ENCODE results near the gene MPHOSPH9. TPM values are rescaled to one million over a fixed set of nuclear protein-coding genes. Genes with fewer than 3 reads are reported as not detected.

Gene MPHOSPH9
- total RNA-seq, 1 donor from 2014 or later = 107 TPM

DNA sequence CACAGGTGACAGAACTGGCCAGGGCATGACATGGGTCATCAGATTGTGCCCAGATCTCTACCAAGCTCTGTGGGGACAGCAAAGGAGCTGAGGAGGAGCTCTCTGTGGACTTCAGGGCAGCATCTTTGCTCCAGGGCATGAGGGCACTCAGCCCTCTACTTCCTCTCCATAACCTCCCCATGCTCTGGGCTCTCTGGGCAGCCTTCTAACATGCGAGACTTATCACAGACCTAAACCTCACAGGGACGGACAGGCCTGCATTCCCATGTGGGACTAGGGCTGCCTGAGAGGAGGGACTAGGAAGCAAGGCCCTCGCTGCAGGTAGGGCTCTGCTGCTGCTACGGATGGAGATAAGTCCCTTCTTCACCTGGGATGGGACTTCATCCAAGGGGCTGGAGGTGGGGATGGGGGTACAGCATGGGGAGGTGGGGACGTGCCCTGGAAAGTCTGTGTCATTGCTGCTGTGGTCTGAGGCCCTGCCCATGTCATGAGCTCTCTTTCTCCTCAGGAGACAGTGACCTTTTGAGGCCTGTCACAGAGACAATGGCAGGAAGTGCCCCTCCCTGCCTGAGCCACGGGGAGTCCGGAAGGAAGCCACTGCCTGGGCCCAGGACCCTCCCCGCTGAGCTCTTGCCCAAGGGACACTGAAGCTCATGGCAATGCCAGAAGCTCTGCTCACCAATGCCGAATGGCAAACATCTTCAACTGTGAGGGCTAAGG lies 126.1 kb downstream of the MPHOSPH9 start:
- intact Hi-C loops (cut with micrococcal nuclease) = loop anchor here (1.0 to 2.0 kb wide), 2 partner anchors 30 to 44 kb away; partner anchors contain the start of gene PITPNM2

DNA sequence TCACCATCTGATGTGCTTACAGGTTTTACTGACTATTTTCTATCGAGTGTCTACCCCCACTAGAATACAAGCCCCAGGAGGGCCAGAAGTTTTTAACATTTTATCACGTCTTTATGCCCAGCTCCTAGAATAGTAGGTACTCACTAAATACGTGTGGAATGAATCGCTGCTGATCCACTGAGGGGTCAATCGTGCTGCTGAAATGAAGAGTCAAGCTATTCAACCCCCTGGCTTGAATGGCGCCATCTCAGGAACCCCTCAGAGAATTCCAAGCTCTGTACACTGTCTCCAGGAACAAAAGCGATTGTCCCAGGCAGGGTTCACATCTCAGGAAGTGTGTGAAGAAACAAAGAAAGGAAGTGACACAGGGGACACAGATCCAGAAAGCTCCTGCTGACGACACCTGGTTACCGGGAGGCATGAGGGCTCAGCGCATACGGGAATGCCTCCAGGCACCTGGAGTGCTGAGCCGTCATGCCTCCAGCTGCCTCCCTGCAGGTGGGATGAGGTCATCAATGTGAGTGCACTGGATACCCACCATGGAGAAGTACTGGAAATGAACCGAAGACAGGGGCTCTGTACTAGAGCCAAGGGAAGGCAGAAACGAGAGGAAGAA lies 127.6 kb downstream of the MPHOSPH9 start:
- intact Hi-C loops (cut with micrococcal nuclease) = no loop called here

DNA sequence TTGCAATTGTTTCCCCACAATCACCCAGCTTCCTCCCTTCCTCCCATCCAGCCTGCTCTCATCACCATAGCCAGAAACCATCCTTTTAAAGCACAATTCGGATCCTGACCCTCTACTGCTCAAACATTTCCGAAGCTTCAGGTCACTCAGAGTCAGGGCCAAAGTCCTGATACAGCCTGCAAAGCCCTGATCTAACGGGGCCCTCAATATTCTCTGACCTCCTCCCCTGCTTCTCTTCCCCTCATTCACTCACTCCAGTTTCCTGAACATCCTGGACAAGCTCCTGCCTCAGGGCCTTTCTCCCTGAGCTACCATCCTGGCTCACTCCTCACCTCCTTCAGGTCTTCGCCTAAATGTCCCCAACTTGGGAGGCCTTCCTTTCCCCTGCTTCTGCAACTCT lies 128.1 kb downstream of the MPHOSPH9 start:
- intact Hi-C loops (cut with micrococcal nuclease) = no loop called here

Other genes with a start within 250 kb of the MPHOSPH9 start
- 12.9 and 14.6 TPM in 2 replicates for gene PITPNM2, start 82.1 kb downstream of the MPHOSPH9 start, total RNA-seq
- gene MTRFR, start 295 bp upstream of the MPHOSPH9 start, total RNA-seq = 25.8 and 27.4 TPM in 2 replicates
- gene CDK2AP1, start 38.7 kb upstream of the MPHOSPH9 start, total RNA-seq = 61.3 and 68.0 TPM in 2 replicates
- 41.9 and 42.6 TPM in 2 replicates for gene SBNO1, start 131.7 kb upstream of the MPHOSPH9 start, total RNA-seq
- 64.9 and 65.8 TPM in 2 replicates for gene KMT5A, start 151.0 kb upstream of the MPHOSPH9 start, total RNA-seq
- gene RILPL2, start 203.5 kb upstream of the MPHOSPH9 start, total RNA-seq = 7.1 and 7.5 TPM in 2 replicates
- gene SNRNP35, start 225.0 kb upstream of the MPHOSPH9 start, total RNA-seq = 27.6 and 32.4 TPM in 2 replicates

All from T-helper 2 cell treated with Interferon-gamma antibody and Interleukin-4, amounts not matched to agents 100 ng/mL and 5 ng/mL, for 36 hours (primary cell).